Measurements from ENCODE around the gene IMPA2. TPM values are rescaled to one million over a fixed set of nuclear protein-coding genes. Genes with fewer than 3 reads are reported as not detected.

IMPA2 gene
- total RNA-seq, 6 experiments from 2014 or later, result 32.3 to 51.1 (median 45.7) TPM

GRCh38 chr18:11981543-11982366, 448 bp downstream of the IMPA2 start:
- no peaks in the 10 kb centered on the region for H3K36me3 ChIP-seq
- ATAC-seq (peak in 2 of 4 donors; percentile 5 to 16), DNase-seq (peak; percentile 62 to 82 (median 77))
- H3K27me3 ChIP-seq, result no peaks in the 10 kb centered on the region
- intact Hi-C loops (cut with DNase I), result no loop called here
- peak overlapping the region; percentile 77 to 90 (median 89) for H3K4me3 ChIP-seq
- TF ChIP-seq CTCF (IDR thresholded peaks at IDR 0.05), result no peak
- peak; percentile 92 for TF ChIP-seq POLR2A (IDR thresholded peaks at IDR 0.05)
- no peaks in the 10 kb centered on the region for H3K9me3 ChIP-seq
- WGBS (ENCODE audit: insufficient coverage, low coverage, low lambda C conversion rate, missing lambda C conversion rate), result 0% methylated on average over 20 of the region's 71 CpGs
- H3K4me1 ChIP-seq, result peaks cover 0 to 28% (median 13%) of the 10 kb centered on the region in 4 donors
- H3K27ac ChIP-seq, result peak overlapping the region; percentile 57 to 84 (median 84)

GRCh38 chr18:11982981-11983380, 1.7 kb downstream of the IMPA2 start:
- no peak for DNase-seq
- ATAC-seq, result no peak
- peak overlapping the region in 1 of 3 donors; percentile 77 for H3K4me3 ChIP-seq
- TF ChIP-seq CTCF (IDR thresholded peaks at IDR 0.05) (no peak), POLR2A (IDR thresholded peaks at IDR 0.05) (no peak)
- no peak overlapping the region for H3K27ac ChIP-seq
- 59% methylated on average over 4 of the region's 4 CpGs for WGBS (ENCODE audit: insufficient coverage, low coverage, low lambda C conversion rate, missing lambda C conversion rate)
- H3K9me3 ChIP-seq, result no peaks in the 10 kb centered on the region
- H3K27me3 ChIP-seq, result no peaks in the 10 kb centered on the region
- peaks cover 0 to 31% (median 14%) of the 10 kb centered on the region in 4 donors for H3K4me1 ChIP-seq
- intact Hi-C loops (cut with DNase I), result no loop called here
- H3K36me3 ChIP-seq, result no peaks in the 10 kb centered on the region

DNA sequence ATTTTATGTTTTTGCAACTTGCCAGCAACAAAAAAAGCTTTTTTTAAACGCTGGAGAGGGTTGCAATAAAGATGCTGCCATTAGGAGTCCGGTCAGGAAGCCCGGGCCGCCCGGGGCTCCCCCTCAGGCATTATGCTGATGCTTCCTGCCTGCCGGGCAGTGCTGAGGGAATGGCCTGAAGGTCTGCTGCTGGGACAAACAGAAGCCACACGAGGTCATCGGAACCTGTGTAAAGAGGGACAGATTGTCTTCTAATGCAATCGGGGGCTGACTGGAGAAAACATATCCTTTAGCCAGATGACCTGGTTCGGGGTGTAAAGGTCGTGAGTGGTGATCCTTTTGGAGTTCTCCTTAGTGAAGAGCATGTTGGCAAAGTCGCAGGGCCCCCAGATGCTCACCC, 2.3 kb downstream of the IMPA2 start:
- peak in 1 of 3 donors; percentile 76 for DNase-seq
- peaks cover 0 to 31% (median 14%) of the 10 kb centered on the region in 4 donors for H3K4me1 ChIP-seq
- TF ChIP-seq POLR2A (IDR thresholded peaks at IDR 0.05), result no peak
- TF ChIP-seq CTCF (IDR thresholded peaks at IDR 0.05), result no peak
- H3K27ac ChIP-seq, result no peak overlapping the region
- H3K36me3 ChIP-seq, result no peaks in the 10 kb centered on the region
- no peaks in the 10 kb centered on the region for H3K9me3 ChIP-seq
- peak overlapping the region in 2 of 3 donors; percentile 8 to 77 for H3K4me3 ChIP-seq
- intact Hi-C loops (cut with DNase I), result no loop called here
- ATAC-seq, result peak in 1 of 4 donors; percentile 14
- 15% methylated on average over 11 of the region's 12 CpGs for WGBS (ENCODE audit: insufficient coverage, low coverage, low lambda C conversion rate, missing lambda C conversion rate)
- no peaks in the 10 kb centered on the region for H3K27me3 ChIP-seq

DNA sequence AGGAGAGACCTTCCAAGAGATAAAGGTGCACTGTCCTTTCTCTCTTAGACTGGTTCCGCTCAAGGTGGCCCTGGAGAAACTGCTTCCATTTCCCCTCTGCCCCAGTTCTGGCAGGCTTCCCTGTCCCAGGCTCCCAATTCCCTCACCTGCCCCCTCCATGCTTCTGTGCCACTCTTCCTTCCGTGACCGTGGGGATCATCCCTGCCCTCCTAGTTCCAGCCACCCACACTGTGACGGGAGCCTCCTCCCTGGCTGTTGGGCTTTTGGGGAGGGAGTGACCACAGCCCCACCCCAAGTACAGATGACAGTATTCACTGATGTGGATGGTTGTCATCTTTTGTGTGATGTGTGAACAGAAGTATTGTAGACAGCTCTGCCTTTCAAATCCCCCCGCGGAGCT, 2.8 kb downstream of the IMPA2 start:
- Histone ChIP-seq H3K4me3 (no peak overlapping the region), H3K9me3 (no peaks in the 10 kb centered on the region), H3K27ac (no peak overlapping the region), H3K4me1 (peaks cover 0 to 30% (median 14%) of the 10 kb centered on the region in 4 donors), H3K27me3 (no peaks in the 10 kb centered on the region), H3K36me3 (no peaks in the 10 kb centered on the region)
- WGBS (ENCODE audit: insufficient coverage, low coverage, low lambda C conversion rate, missing lambda C conversion rate), result 89% methylated on average over 3 of the region's 6 CpGs
- intact Hi-C loops (cut with DNase I), result no loop called here
- TF ChIP-seq POLR2A (IDR thresholded peaks at IDR 0.05) (no peak), CTCF (IDR thresholded peaks at IDR 0.05) (no peak)
- DNase-seq, result no peak
- ATAC-seq, result no peak

All from right lobe of liver (tissue), 6 donors.